Ishikawa (cell line): ENCODE measurements around the gene GRHPR.

Experiments
- CEBPB ChIP-seq: IDR thresholded peaks from 2 replicates; pipeline ENCODE4 v1.6.1; 2012
- CREB1 ChIP-seq: IDR thresholded peaks from 2 replicates; pipeline ENCODE4 v1.6.1; 2012; ENCODE audit warnings: low read depth
- EGR1 ChIP-seq: IDR thresholded peaks from 2 replicates; pipeline ENCODE4 v1.6.1; 2012
- EP300 ChIP-seq: IDR thresholded peaks from 2 replicates; pipeline ENCODE4 v1.6.1; 2012; ENCODE audit warnings: borderline replicate concordance
- FOXM1 ChIP-seq: IDR thresholded peaks from 2 replicates; pipeline ENCODE4 v1.6.1; 2012; ENCODE audit warnings: low read depth, borderline replicate concordance
- NFIC ChIP-seq: IDR thresholded peaks from 2 replicates; pipeline ENCODE4 v1.6.1; 2012
- RAD21 ChIP-seq: IDR thresholded peaks from 2 replicates; pipeline ENCODE4 v1.6.1; 2012; ENCODE audit warnings: low read depth
- TAF1 ChIP-seq: IDR thresholded peaks from 2 replicates; pipeline ENCODE4 v1.6.1; 2012; ENCODE audit warnings: low read depth, mild to moderate bottlenecking
- TCF12 ChIP-seq: IDR thresholded peaks from 2 replicates; pipeline ENCODE4 v1.6.1; 2012; ENCODE audit warnings: low read depth
- TEAD4 ChIP-seq: IDR thresholded peaks from 2 replicates; pipeline ENCODE4 v1.6.1; 2012
- YY1 ChIP-seq: IDR thresholded peaks from 2 replicates; pipeline ENCODE4 v1.6.1; 2012; ENCODE audit warnings: low read depth
- ZBTB7A ChIP-seq: IDR thresholded peaks from 2 replicates; pipeline ENCODE4 v1.6.1; 2012; ENCODE audit warnings: low read depth
- TF ChIP-seq, protein P1 (sequence below): IDR thresholded peaks from 2 replicates; pipeline ENCODE4 v1.6.1; 2012
- TF ChIP-seq, protein P2 (sequence below): IDR thresholded peaks from 2 replicates; pipeline ENCODE4 v1.6.1; 2012; ENCODE audit warnings: low read depth, mild to moderate bottlenecking
- TF ChIP-seq, protein P3 (sequence below): IDR thresholded peaks from 2 replicates; pipeline ENCODE4 v1.6.1; 2012

GRHPR gene

DNA sequence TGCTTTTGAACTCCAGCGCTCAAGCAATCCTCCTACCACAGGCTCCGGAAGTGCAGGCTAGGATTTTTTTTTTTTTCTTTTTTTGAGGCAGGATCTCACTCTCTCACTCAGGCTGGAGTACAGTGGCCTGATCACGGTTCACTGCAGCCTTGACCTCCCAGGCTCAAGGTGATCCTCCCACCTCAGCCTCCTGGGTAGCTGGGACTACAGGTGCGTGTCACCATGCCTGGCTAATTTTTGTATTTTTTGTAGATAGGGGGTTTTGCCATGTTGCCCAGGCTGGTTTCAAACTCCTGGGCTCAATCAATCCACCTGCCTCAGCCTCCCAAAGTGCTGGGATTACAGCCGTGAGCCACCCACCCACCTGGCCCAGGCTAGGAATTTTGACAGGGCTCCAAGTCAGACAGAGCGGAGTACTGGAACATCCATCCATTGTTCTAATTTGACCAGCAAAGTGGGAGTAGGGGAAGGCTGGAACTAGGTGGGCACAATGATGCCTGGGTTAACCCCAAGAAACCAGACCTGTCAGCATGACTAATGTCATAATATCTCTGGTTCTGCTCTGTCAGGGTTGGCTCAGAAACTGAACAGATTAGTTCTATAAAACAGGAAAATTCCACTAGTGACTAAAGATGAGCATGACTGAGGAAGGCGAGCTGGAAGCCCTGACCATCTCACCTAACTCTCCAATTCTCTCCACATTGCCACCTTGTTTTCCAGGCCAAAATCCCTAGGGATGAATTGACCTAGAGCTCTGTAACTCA is 33.6 kb downstream of the GRHPR start:
- TF ChIP-seq TCF12 = no peak
- TF ChIP-seq CEBPB = no peak
- TF ChIP-seq TEAD4 = no peak
- TF ChIP-seq EGR1 = no peak
- TF ChIP-seq, protein P1, sequence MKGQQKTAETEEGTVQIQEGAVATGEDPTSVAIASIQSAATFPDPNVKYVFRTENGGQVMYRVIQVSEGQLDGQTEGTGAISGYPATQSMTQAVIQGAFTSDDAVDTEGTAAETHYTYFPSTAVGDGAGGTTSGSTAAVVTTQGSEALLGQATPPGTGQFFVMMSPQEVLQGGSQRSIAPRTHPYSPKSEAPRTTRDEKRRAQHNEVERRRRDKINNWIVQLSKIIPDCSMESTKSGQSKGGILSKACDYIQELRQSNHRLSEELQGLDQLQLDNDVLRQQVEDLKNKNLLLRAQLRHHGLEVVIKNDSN = no peak
- TF ChIP-seq, protein P2, sequence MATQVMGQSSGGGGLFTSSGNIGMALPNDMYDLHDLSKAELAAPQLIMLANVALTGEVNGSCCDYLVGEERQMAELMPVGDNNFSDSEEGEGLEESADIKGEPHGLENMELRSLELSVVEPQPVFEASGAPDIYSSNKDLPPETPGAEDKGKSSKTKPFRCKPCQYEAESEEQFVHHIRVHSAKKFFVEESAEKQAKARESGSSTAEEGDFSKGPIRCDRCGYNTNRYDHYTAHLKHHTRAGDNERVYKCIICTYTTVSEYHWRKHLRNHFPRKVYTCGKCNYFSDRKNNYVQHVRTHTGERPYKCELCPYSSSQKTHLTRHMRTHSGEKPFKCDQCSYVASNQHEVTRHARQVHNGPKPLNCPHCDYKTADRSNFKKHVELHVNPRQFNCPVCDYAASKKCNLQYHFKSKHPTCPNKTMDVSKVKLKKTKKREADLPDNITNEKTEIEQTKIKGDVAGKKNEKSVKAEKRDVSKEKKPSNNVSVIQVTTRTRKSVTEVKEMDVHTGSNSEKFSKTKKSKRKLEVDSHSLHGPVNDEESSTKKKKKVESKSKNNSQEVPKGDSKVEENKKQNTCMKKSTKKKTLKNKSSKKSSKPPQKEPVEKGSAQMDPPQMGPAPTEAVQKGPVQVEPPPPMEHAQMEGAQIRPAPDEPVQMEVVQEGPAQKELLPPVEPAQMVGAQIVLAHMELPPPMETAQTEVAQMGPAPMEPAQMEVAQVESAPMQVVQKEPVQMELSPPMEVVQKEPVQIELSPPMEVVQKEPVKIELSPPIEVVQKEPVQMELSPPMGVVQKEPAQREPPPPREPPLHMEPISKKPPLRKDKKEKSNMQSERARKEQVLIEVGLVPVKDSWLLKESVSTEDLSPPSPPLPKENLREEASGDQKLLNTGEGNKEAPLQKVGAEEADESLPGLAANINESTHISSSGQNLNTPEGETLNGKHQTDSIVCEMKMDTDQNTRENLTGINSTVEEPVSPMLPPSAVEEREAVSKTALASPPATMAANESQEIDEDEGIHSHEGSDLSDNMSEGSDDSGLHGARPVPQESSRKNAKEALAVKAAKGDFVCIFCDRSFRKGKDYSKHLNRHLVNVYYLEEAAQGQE = no peak
- no peak for TF ChIP-seq NFIC

DNA sequence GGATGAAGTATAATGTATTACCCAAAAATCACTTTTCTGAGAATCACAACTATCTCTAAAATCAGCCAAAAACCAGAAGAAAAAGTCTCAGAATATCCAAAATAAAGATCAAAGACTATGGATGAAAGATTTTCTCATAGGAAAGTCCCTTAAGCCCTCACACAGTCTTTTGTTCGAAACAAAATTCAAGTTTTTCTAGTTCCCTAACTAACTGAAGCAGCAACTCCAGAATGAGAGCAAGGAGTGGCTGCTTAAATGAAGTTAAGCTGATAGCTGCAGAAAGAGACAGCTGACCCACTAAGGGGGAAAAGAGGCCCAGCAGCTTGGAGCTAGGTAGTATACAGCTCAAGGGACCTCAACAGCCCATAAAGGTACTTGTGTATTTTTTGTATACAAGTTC is 34.3 kb downstream of the GRHPR start:
- TF ChIP-seq TCF12 = no peak
- TF ChIP-seq CEBPB = no peak
- TF ChIP-seq ZBTB7A = no peak
- TF ChIP-seq YY1 = no peak
- TF ChIP-seq, protein P3, sequence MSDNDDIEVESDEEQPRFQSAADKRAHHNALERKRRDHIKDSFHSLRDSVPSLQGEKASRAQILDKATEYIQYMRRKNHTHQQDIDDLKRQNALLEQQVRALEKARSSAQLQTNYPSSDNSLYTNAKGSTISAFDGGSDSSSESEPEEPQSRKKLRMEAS = no peak
- TF ChIP-seq, protein P2 = no peak
- TF ChIP-seq, protein P1 = no peak
- no peak for TF ChIP-seq RAD21
- TF ChIP-seq NFIC = no peak

DNA sequence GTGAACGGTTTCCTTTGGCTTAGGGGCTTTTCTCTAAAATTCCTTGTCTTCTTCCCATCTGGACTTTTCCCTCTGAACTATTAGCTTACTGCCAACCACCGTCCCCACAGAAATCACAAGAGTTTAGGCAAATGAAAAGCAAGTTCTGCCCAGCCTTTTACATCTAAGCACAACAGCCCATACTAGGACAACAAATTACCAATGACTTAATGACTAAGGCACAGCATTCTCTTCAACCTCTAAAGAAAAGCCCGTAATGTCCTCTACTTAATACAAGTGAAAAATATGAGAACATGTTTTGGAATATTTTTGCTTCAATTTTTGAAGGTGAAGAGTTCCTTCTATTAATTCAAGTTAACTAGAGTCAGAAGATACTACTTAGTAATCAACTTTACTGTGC is 41.5 kb downstream of the GRHPR start:
- no peak for TF ChIP-seq ZBTB7A
- TF ChIP-seq NFIC = no peak
- no peak for TF ChIP-seq TCF12
- no peak for TF ChIP-seq EGR1
- TF ChIP-seq TEAD4 = no peak
- TF ChIP-seq CEBPB = no peak
- no peak for TF ChIP-seq TAF1
- TF ChIP-seq FOXM1 = no peak
- no peak for TF ChIP-seq CREB1

DNA sequence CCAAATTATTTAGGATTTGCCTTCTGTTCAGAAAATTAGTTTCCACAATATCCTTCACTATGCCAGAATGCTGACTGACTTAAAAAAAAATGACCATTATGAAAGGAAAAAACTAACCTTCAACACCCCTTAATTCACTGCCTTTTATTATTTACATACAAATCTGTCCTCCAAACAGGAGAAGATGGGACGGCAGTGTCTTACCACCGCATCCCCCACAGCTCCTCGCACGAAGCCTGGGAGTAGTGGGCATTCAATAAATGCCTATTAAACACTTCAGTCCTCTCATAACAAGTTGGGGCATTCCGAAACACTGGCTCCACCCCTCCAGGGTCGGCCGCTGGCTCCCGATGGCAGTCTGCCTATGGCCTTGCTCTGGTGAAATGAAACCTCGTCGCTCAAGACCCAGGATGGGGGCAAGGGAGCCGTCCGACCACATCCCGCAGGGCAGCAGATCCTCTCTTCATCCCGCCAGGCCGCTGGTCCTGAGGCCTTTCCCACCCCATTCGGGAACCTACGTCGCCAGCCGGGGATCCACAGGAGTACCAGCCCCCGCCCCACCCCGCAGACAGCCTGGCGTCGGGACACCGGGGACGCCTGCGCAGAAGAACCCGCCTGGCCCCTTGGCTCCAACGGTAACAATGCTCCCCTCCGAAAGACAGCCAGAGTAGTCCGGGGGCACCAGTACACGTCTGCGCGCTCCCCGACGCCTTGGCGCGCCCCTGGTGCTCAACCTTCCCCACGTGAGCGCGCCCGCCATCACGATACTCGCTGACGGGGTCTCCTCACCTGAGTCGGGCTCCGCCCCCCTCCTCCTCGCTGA is 42.1 kb downstream of the GRHPR start:
- TF ChIP-seq, protein P1 = peak; percentile 75
- TF ChIP-seq, protein P2 = no peak
- TF ChIP-seq NFIC (no peak), ZBTB7A (no peak), EGR1 (no peak), YY1 (peak; percentile 72; the same call in 1 of the 2 replicates), EP300 (0 out of 2 replicates have a peak, but pooled peaks have one; percentile 31), RAD21 (no peak), CEBPB (no peak), CREB1 (0 out of 2 replicates have a peak, but pooled peaks have one; percentile 31), TAF1 (peak; percentile 55), TEAD4 (no peak), FOXM1 (no peak), TCF12 (no peak; the same call in 1 of the 2 replicates)
- TF ChIP-seq, protein P3 = peak; percentile 90
